Activated CD4-positive, alpha-beta T cell treated with anti-CD3 and anti-CD28 coated beads for 24 hours (primary cell): Measurements from ENCODE around the gene MYO1C.
"Not testable (repeated sequence)": the region's sequence is repeated elsewhere in the genome, so short reads cannot be mapped to it uniquely, and the experiment has no call there.

Source experiments
- DNase-seq, 2 donors: peaks; one replicate each; pipeline ENCODE4 v3.0.0-alpha.2; 2020; ENCODE audit warnings: low read depth in 2 of 2

The MYO1C gene

GRCh38 chr17:1462164-1463112 lies 30.0 kb downstream of the MYO1C start:
- no peak for DNase-seq

DNA sequence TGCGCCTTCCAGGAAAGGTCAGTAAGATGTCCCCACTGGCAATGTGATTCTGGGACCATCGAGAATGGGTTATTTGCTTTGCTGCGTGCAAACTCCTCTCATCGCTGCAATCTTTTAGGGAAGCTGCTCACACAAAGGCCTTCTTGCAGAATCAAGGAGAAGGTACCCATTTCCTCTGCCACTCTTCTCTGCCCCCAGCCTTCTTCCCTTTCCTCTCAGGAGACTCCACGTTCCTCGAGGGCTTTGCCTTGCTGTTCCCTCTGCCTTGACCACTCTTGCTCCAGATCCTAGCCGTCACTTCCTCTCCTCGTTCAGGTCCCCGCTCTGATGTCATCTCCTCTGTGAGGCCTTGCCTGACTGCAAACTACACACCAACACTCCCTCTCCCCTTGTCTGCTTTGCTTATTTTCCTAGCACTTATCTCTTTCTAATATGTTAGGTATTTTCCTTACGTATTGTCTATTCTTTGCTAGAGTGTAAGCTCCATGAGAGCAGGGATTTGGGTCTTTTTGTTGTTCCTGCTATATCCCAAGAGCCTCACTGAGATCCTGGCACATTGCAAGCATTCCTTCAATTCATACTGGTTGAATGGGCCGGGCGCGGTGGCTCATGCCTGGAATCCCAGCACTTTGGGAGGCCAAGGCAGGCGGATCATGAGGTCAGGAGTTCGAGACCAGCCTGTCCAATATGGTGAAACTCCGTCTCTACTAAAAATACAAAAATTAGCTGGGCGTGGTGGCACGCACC lies 31.1 kb downstream of the MYO1C start:
- DNase-seq, result no peak

GRCh38 chr17:1460233-1460632 lies 32.3 kb downstream of the MYO1C start:
- no peak for DNase-seq

DNA sequence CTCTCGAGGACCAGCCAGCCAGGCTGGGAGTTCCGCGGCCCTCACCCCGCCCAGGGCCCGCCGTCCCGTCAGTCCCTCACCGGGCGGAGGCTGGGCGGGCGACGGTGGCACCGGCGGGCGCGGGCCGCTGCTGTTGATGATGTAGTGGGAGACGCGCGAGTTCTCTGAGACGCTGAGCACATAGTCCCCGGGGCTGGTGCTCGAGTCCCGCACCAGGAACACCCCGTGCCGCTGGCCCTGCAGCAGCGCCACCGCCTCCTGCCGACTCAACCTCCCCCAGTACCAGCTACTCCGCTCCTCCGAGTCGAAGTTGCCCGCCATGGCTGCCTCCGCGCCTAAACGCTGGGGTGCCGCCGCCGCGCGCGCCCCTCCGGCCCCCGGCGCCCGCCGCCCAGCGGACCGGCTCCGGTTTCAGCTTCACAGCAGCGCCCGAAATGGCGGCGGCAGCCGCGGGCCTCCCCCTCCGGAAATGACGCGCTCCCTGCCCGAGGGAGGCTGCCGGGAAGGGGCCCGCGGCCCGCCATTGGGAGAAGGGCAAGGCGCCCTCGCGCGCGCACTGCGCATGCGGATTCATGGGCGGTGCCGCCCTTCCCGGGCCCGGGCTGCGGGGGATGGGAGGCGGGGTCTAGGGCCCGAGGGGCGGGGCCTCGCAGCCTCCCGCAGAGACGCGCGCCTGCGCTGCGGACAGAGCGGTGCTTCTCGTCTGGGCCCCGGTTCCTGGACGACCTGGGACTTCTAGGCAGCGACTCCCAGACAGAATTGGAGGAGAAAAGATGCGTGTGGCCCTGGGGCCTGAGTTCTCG lies 36.5 kb downstream of the MYO1C start, which contains the start of gene CRK:
CRK (minus strand) TSS at position 436 of the 803 bp plus-strand sequence; CDS start at position 321, 115 bp downstream.
- peak; percentile 96 to 97 for DNase-seq

DNA sequence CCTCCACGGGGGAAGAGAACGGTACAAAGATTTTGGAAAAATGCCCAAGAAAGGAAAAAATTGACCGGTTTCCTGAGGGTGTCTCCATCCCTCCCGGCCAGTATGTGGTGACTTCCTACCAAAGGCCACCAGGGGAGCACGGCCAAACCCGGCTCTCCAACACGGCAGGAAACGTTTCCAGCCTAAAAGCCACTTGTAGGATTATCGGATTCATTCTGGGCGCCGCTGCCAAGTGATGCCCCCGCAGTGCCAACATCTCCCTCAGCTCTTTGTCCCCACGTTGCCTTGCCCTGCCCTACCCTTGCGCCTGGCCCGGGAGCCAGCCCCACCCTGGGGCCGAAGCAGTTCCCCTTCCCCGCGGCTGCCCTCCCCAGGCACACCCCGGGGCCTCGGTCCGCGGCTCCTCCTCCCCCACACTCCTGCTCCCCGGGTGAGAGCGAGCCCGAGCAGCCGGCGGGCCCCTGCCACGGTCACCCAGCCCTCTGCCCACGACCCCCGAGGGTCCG lies 37.1 kb downstream of the MYO1C start:
- no peak for DNase-seq

DNA sequence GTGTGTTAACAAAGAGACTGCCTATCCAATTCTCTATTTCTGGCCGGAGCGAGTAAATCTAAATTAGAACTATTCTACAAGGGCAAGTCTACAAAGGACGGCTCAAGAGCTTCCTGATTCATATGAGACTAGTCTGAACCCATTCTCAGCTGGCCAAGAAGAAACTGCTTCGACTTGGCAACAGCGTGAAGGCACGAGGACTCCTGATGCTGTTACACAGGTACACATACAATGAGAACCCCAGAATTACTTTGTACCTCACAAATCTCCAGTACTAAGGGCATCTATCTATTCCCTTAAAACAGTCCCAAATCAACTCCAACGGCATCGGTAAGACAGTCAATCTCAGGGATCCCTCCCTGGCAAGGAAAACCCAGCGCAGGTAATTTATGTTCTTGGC lies 37.9 kb downstream of the MYO1C start:
- DNase-seq, result no peak

DNA sequence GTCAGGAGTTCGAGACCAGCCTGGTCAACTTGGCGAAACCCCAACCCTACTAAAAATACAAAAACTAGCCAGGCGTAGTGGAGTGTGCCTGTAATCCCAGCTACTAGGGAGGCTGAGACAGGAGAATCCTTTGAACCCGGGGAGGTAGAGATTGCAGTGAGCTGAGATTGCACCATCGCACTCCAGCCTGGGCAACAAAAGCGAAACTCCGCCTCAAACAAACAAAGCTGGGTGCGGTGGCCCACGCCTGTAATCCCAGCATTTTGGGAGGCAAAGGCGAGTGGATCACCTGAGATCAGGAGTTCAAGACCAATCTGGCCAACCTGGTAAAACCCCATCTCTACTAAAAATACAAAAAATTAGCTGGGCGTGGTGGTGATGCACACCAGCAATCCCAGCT lies 38.8 kb downstream of the MYO1C start:
- not testable (repeated sequence) for DNase-seq

DNA sequence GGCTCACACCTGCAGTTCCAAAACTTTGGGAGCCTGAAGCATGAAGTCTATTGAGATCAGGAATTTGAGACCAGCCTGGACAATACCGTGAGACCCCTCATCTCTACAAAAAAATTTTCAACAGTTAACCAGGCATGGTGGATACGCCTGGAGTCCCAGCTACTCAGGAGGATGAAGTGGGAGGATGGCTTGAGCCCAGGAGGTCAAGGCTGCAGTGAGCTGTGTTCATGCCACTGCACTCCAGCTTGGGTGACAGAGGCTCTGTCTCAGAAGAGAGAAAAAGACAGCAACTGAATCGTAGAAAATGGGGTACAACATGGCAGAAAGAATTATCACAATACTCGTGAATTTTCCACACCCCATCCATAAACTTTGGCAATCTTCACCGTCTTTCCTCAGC lies 39.6 kb downstream of the MYO1C start:
- DNase-seq, result no peak

DNA sequence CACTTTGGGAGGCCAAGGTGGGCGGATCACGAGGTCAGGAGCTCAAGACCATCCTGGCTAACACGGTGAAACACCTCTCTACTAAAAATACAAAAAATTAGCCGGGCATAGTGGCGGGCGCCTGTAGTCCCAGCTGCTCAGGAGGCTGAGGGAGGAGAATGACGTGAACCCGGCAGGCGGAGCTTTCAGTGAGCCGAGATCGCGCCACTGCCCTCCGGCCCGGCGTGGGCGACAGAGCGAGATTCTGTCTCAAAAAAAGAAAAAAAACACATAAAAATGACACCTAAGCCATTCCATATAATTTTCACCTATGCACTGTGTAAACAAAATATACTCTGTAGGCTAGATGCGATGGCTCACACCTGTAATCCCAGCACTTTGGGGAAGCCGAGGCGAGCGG lies 42.2 kb downstream of the MYO1C start:
- DNase-seq, result not testable (repeated sequence)

DNA sequence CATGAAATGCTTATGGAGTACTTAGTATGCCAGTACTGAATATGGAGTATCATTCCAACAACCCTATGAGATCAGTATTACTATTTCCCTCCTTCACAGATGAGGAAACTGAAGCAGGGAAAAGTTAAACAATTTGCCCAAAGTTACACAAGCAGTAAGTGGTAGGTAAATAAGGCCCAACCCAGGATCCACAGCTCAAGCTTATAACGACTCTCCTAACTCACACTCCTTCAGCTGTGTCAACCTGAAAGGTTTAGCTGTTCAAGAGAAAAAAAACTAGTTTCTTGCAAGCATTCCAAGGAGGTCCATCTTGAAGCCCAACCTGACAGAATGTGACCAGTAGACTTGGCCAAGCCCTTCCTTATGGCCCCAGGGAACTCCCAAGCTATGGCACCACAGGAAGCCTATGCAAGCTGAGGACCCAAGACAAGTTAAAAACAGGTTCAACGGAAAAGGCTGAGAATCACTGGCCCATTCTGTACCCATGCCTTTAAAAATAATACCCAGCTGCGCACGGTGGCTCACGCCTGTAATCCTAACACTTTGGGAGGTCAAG lies 43.0 kb downstream of the MYO1C start:
- DNase-seq, result no peak

GRCh38 chr17:1447052-1447451 lies 45.4 kb downstream of the MYO1C start:
- DNase-seq, result no peak

DNA sequence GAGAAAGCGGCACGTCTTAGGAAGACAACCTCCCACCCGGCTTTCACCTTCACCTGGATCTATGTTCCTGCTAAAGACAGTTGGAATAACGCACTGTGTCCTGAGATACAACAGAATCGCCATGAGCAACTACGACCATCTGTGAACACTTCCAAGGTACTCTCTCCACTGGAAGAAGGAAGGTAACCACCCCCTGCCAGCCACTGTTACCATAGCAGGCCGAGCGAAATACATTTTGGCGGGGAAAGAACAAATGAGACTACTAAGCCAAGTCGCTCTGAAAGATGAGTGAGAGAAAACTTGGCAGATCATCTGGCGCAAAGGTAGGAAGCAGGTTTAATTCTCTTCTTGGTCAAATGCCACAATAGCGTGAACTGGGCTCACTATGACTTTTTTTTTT lies 46.3 kb downstream of the MYO1C start:
- DNase-seq, result no peak

- not testable (repeated sequence) for DNase-seq
Observed at GRCh38 chr17:1445695-1446094, 46.8 kb downstream of the MYO1C start.

DNA sequence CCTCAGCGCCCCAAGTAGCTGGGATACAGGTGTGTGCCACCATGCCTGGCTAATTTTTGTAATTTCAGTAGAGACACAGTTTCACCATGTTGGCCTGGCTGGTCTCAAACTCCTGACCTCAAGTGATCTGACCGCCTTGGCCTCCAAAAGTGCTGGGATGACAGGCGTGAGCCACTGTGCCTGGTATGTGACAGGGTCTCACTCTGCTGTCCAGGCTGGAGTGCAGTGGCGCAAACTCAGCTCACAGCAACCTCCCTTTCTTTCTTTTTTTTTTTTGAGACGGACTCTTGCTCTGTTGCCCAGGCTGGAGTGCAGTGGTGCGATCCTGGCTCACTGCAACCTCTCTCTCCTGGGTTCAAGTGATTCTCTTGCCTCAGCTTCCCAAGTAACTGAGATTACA lies 49.8 kb downstream of the MYO1C start:
- DNase-seq, result not testable (repeated sequence)

GRCh38 chr17:1442187-1442586 lies 50.3 kb downstream of the MYO1C start:
- no peak for DNase-seq

DNA sequence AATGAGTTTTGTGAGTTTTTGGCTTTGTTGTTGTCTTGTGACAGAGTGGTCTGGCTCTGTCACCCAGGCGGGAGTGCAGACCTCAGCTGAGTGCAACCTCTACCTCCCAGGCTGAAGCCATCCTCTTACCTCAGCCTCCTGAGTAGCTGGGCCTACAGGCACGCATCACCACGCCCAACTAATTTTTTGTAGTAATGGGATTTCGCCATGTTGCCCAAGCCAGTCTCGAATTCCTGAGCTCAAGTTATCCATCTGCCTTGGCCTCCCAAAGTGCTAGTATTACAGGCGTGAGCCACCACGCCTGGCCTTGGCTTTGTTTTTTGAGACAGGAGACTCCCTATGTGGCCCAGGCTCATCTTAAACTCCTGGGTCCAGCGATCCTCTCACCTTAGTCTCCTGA lies 51.6 kb downstream of the MYO1C start:
- no peak for DNase-seq

DNA sequence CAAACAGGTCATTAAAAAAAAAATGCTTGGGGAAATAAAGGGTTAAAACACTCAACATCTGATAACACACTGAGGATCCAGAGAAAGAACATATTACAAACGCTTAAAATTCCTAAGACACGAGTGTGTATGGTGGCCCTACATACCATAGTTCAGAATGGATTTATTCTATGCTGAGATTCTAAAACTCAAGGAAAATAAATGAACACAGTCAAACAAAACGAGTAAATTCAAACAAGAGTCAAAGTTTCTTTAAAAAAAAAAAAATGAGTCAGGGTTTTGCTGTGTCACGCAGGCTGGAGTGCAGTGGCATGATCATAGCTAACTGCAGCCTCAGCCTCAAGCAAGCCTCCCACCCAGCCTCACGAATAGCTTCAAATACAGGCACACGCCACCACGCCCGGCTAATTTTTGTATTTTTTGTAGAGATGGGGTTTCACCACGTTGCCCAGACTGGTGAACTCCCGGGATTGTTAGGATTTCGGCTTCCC lies 53.8 kb downstream of the MYO1C start:
- no peak for DNase-seq

GRCh38 chr17:1435326-1435725 lies 57.2 kb downstream of the MYO1C start:
- no peak for DNase-seq

DNA sequence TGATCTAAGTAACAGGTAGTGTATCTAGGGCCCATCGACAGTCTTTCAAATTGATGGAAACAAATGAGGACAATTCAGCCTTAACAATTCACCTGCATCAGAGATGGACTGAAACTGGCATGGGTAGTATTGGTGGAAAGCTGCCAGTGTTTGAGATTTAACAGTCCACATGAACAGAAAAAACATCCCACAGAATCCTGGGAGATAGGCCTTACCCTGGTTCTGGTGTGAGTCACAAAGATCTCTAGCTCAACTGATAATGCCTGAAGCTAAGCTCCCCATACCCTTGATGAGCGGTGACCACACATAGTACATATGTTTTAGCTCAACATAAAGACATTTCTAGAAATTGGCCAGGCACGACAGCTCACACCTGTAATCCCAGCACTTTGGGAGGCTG lies 58.3 kb downstream of the MYO1C start:
- no peak for DNase-seq

- no peak for DNase-seq
Observed at GRCh38 chr17:1431631-1432104, 60.8 kb downstream of the MYO1C start.
